GM12878 (cell line): ENCODE results near the gene CARD9. TPM values are rescaled to one million over a fixed set of nuclear protein-coding genes. Genes with fewer than 3 reads are reported as not detected.

Source experiments
- ATAC-seq: fragments of 200-7000 bp; cut with Tn5 transposase; 3 replicates; pipeline ENCODE4 v1.9.1; 2020; ENCODE audit warnings: mild to moderate bottlenecking, moderate library complexity
- BruUV-seq: library from RNA; stranded (reverse); fragments of 400-500 nt; replicated peaks from 2 replicates; lab custom pipeline; 2021; lab: Mats Ljungman, UMichigan
- CTCF ChIA-PET: fragments of 300-600 bp; sonication (Branson Sonifier 250); formaldehyde crosslinking; extraction: SDS; loops from one replicate; lab custom pipeline; 2021; ENCODE audit warnings: inconsistent platforms; lab: Yijun Ruan, JAX
- POLR2A ChIA-PET: fragments of 350-600 bp; formaldehyde crosslinking; extraction: SDS; loops from one replicate; lab custom pipeline; 2021; ENCODE audit warnings: inconsistent platforms; lab: Charles Lee
- RAD21 ChIA-PET: fragments of 300-600 bp; sonication (Branson Sonifier 250); formaldehyde crosslinking; loops from one replicate; lab custom pipeline; 2023; ENCODE audit warnings: antibody characterized with exemption; ENCODE audit not compliant: unreplicated experiment; lab: Charles Lee
- SMC1A ChIA-PET: fragments of 300-600 bp; sonication (Branson Sonifier 250); formaldehyde crosslinking; loops from one replicate; lab custom pipeline; 2023; ENCODE audit not compliant: unreplicated experiment, uncharacterized antibody; lab: Charles Lee
- DNase-seq: peaks from one replicate; pipeline ENCODE4 v3.0.0-alpha.2; 2011; ENCODE audit warnings: low read depth, low spot score
- FAIRE-seq: peaks from 3 replicates; lab custom pipeline; 2011; peaks lifted over from hg19 to GRCh38; lab: Jason Lieb, UNC
- H2AFZ ChIP-seq: 2 replicates; pipeline ENCODE4 v1.6.0; 2011; ENCODE audit warnings: low read depth, low read length, control low read depth; ENCODE audit not compliant: control insufficient read depth
- H3K27ac ChIP-seq: 2 replicates; pipeline ENCODE4 v1.5.1; 2011; ENCODE audit warnings: control low read depth; ENCODE audit not compliant: control insufficient read depth, insufficient read depth
- H3K27me3 ChIP-seq, 2 experiments: replicated peaks in 1 of 2; 2 replicates each; pipeline versions ENCODE4 v1.6.0 to v1.6.1; 2011; ENCODE audit warnings: low read length in 1 of 2; ENCODE audit not compliant: control insufficient read depth in 2 of 2, insufficient read depth in 2 of 2
- H3K36me3 ChIP-seq, 2 experiments: 2 replicates each; pipeline ENCODE4 v1.5.1; 2011; ENCODE audit warnings: low read length in 1 of 2; ENCODE audit not compliant: control insufficient read depth in 2 of 2, insufficient read depth in 2 of 2
- H3K4me1 ChIP-seq: 2 replicates; pipeline ENCODE4 v1.6.1; 2011; ENCODE audit warnings: mild to moderate bottlenecking, low read length, moderate library complexity, mixed read lengths; ENCODE audit not compliant: control insufficient read depth, insufficient read depth
- H3K4me2 ChIP-seq: 2 replicates; pipeline ENCODE4 v1.6.0; 2011; ENCODE audit warnings: control low read depth; ENCODE audit not compliant: control insufficient read depth, insufficient read depth
- H3K4me3 ChIP-seq: fragments of 200-600 bp; sonication (generic); 2 replicates; pipeline ENCODE4 v1.5.1; 2016
- H3K79me2 ChIP-seq: 2 replicates; pipeline ENCODE4 v1.6.0; 2011; ENCODE audit warnings: low read length; ENCODE audit not compliant: control insufficient read depth, insufficient read depth
- H3K9ac ChIP-seq: 2 replicates; pipeline ENCODE4 v1.8.0; 2011; ENCODE audit warnings: low read length, control low read depth, mixed read lengths; ENCODE audit not compliant: control insufficient read depth, insufficient read depth
- H3K9me3 ChIP-seq: replicated peaks from 3 replicates; pipeline ENCODE4 v1.5.1; 2011; ENCODE audit warnings: mild to moderate bottlenecking, low read length; ENCODE audit not compliant: control insufficient read depth, insufficient read depth
- H4K20me1 ChIP-seq: 2 replicates; pipeline ENCODE4 v1.6.0; 2011; ENCODE audit not compliant: control insufficient read depth, insufficient read depth
- BACH1 ChIP-seq: fragments of 450-650 bp; IDR thresholded peaks from 2 replicates; pipeline ENCODE4 v1.6.1; 2017; ENCODE audit warnings: mild to moderate bottlenecking, borderline replicate concordance
- CREB1 ChIP-seq: IDR thresholded peaks from 2 replicates; pipeline ENCODE4 v1.6.1; 2012; ENCODE audit warnings: low read depth, mild to moderate bottlenecking, inconsistent platforms
- CREM ChIP-seq: IDR thresholded peaks from 2 replicates; pipeline ENCODE4 v1.6.1; 2014; ENCODE audit warnings: antibody characterized with exemption, low read depth
- EZH2 ChIP-seq: IDR thresholded peaks from 2 replicates; pipeline ENCODE4 v1.6.1; 2012; ENCODE audit warnings: low read depth, mild to moderate bottlenecking, control low read depth, inconsistent platforms, low read length, borderline replicate concordance; ENCODE audit not compliant: control insufficient read depth
- MEF2A ChIP-seq: IDR thresholded peaks from 2 replicates; pipeline ENCODE4 v1.6.1; 2011; ENCODE audit warnings: low read depth, mild to moderate bottlenecking, low read length, moderate library complexity; ENCODE audit not compliant: insufficient read depth
- MEF2B ChIP-seq: fragments of 450-650 bp; IDR thresholded peaks from 2 replicates; pipeline ENCODE4 v1.6.1; 2018; ENCODE audit warnings: mild to moderate bottlenecking, moderate library complexity; ENCODE audit not compliant: partially characterized antibody, poor library complexity, severe bottlenecking
- NR2C1 ChIP-seq: fragments of 450-650 bp; IDR thresholded peaks from 2 replicates; pipeline ENCODE4 v1.6.1; 2017; ENCODE audit warnings: antibody characterized with exemption, mild to moderate bottlenecking, moderate library complexity
- RAD51 ChIP-seq: fragments of 450-650 bp; IDR thresholded peaks from 2 replicates; pipeline ENCODE4 v1.6.1; 2016; ENCODE audit warnings: moderate library complexity, mild to moderate bottlenecking, inconsistent platforms
- RUNX3 ChIP-seq: IDR thresholded peaks from 2 replicates; pipeline ENCODE4 v1.6.1; 2012; ENCODE audit warnings: low read length, inconsistent platforms
- SMAD5 ChIP-seq: IDR thresholded peaks from 2 replicates; pipeline ENCODE4 v1.6.1; 2016; ENCODE audit warnings: antibody characterized with exemption, low read depth
- SPI1 ChIP-seq: IDR thresholded peaks from 2 replicates; pipeline ENCODE4 v1.6.1; 2011; ENCODE audit warnings: low read depth, mild to moderate bottlenecking, low read length, moderate library complexity, borderline replicate concordance; ENCODE audit not compliant: insufficient read depth
- SUPT20H ChIP-seq: IDR thresholded peaks from 2 replicates; pipeline ENCODE4 v1.6.1; 2011; ENCODE audit warnings: low read depth, mild to moderate bottlenecking, low read length, moderate library complexity, borderline replicate concordance; ENCODE audit not compliant: control insufficient read depth
- WGBS: methylation state at CpG from one replicate; pipeline ENCODE4 v1.1.6; 2016; ENCODE audit warnings: low lambda C conversion rate; ENCODE audit not compliant: insufficient replicate concordance, insufficient coverage; ENCODE audit errors: missing lambda C conversion rate; 5-methylcytosine and 5-hydroxymethylcytosine counted together
- in situ Hi-C: fragments of 300-500 bp; cut with MboI; formaldehyde crosslinking; loops from 9 replicates; pipeline ENCODE4 v1.14.3; 2018; ENCODE audit warnings: mixed read lengths
- intact Hi-C: fragments of 100-400 bp; cut with micrococcal nuclease; formaldehyde crosslinking; loops from one replicate; pipeline ENCODE4 v1.14.2; 2022; ENCODE audit not compliant: unreplicated experiment
- polyA plus RNA-seq, 11 experiments: library from polyadenylated mRNA; depleted of rRNA in 4 of 11; unstranded in 6 of 11; stranded (reverse) in 5 of 11; fragments of >200 nt; fragmentation: Nextera tagmentation in 4 of 11; fragmentation: Illumina TruSeq in 1 of 11; extraction: Ambion mirVana in 4 of 11; extraction: Trizol in 1 of 11; gene quantifications; 1 replicate in 1 of 11; 2 replicates in 10 of 11; pipeline versions ENCODE4 v1.2.1 to v1.2.3, GENCODE V29; 2011 to 2016; ENCODE audit warnings: inconsistent platforms in 2 of 11, missing spikeins in 2 of 11, low read depth in 1 of 11
- total RNA-seq, 4 experiments: library from RNA; depleted of rRNA in 3 of 4; stranded (reverse); fragments of >200 nt in 3 of 4; fragmentation: Illumina TruSeq in 1 of 4; extraction: Trizol in 1 of 4; gene quantifications; 2 replicates each; pipeline versions ENCODE4 v1.2.1 to v1.2.3, GENCODE V29; 2013 to 2021
- TF ChIP-seq, protein P1 (sequence below): fragments of 450-650 bp; conservative IDR thresholded peaks from 2 replicates; pipeline ENCODE4 v1.6.1; 2017; ENCODE audit warnings: mild to moderate bottlenecking, moderate library complexity
- TF ChIP-seq, protein P2 (sequence below): fragments of 150-350 bp; IDR thresholded peaks from 2 replicates; pipeline ENCODE4 v1.6.1; 2014; ENCODE audit warnings: mild to moderate bottlenecking, low read depth, low read length

The CARD9 gene
- total and polyA plus RNA-seq, 10 of the 15 experiments (the other 5 are each of a cell fraction or from before 2014, with no cell fraction given): 0.11 to 4.9 (median 1.8) TPM; not detected in 1

DNA sequence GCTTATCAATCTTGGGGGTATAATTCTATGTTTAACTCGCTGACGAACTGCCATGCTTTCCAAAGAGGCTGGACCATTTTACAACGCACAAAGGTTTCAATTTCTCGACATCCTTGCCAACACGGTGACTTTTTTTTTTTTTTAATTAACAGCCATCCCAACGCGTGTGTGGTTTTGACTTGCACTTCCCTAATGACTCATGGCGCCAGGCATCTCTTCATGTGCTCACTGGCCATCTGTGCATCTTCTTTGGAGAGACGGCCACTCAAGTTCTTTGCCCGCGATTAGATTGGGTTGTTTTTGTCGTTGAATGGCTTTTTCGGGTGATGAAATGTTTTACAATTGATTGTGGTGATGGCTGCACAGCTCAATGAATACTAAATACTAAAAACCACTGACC lies 12.5 kb upstream of the CARD9 start:
- Histone ChIP-seq H3K36me3 (peaks cover 14 to 31% of the 10 kb centered on the region in 2 experiments; a peak in 3 of 4 replicates), H3K4me2 (no peak overlapping the region), H3K4me3 (no peak overlapping the region), H3K9ac (no peak overlapping the region), H3K9me3 (no peaks in the 10 kb centered on the region), H2AFZ (no peak overlapping the region), H3K27ac (no peak overlapping the region), H3K4me1 (no peaks in the 10 kb centered on the region), H3K79me2 (no peaks in the 10 kb centered on the region), H3K27me3 (no peaks in the 10 kb centered on the region), H4K20me1 (no peaks in the 10 kb centered on the region)
- DNase-seq (no peak), FAIRE-seq (no peak), ATAC-seq (no peak)
- ChIA-PET SMC1A (interaction anchor here (1.3 kb wide), 1 partner anchor 8 kb away, joined by 3 read pairs; no protein-coding TSS in a partner anchor), POLR2A (no interaction called here), RAD21 (no interaction called here), CTCF (no interaction called here)
- 92% methylated on average over 13 of the region's 13 CpGs for WGBS
- TF ChIP-seq, protein P1, sequence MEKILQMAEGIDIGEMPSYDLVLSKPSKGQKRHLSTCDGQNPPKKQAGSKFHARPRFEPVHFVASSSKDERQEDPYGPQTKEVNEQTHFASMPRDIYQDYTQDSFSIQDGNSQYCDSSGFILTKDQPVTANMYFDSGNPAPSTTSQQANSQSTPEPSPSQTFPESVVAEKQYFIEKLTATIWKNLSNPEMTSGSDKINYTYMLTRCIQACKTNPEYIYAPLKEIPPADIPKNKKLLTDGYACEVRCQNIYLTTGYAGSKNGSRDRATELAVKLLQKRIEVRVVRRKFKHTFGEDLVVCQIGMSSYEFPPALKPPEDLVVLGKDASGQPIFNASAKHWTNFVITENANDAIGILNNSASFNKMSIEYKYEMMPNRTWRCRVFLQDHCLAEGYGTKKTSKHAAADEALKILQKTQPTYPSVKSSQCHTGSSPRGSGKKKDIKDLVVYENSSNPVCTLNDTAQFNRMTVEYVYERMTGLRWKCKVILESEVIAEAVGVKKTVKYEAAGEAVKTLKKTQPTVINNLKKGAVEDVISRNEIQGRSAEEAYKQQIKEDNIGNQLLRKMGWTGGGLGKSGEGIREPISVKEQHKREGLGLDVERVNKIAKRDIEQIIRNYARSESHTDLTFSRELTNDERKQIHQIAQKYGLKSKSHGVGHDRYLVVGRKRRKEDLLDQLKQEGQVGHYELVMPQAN: no peak
- TF ChIP-seq RUNX3: peak; percentile 55
- TSS peak; percentile 60 for BruUV-seq
- intact Hi-C loops (no loop called here), in situ Hi-C loops (no loop called here)

DNA sequence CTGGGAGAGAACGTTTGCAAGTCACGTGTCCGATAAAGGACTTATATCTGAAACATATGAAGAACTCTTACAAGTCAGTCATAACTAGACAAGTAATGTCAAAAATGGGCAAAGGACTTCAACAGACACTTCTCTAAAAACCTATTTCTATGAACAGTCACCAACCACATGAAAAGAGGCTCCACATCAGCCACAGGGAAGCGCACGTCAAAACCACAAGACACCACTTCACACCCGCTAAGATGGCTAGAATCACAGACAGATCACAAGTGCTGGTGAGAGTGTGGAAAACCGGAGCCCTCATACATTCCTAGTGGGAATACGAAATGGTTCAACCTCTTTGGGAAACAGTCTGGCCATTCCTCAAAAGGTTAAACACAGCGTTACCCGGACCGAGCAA lies 11.5 kb upstream of the CARD9 start:
- no peaks in the 10 kb centered on the region for H3K27me3 ChIP-seq
- no peaks in the 10 kb centered on the region for H3K79me2 ChIP-seq
- H3K4me3 ChIP-seq: no peak overlapping the region
- DNase-seq (no peak), ATAC-seq (no peak), FAIRE-seq (peak; percentile 7)
- WGBS: 78% methylated on average over 11 of the region's 11 CpGs
- no peaks in the 10 kb centered on the region for H3K4me1 ChIP-seq
- no peaks in the 10 kb centered on the region for H4K20me1 ChIP-seq
- peaks cover 14 to 34% of the 10 kb centered on the region in 2 experiments; a peak in 3 of 4 replicates for H3K36me3 ChIP-seq
- no peak overlapping the region for H3K4me2 ChIP-seq
- no peak overlapping the region for H3K27ac ChIP-seq
- H3K9me3 ChIP-seq: no peaks in the 10 kb centered on the region
- SMC1A ChIA-PET: interaction anchor here (1.3 kb wide), 1 partner anchor 9 kb away, joined by 3 read pairs; no protein-coding TSS in a partner anchor
- POLR2A ChIA-PET: interaction anchor here (1.0 kb wide), 1 partner anchor 13 kb away, joined by 3 read pairs; no protein-coding TSS in a partner anchor
- intact Hi-C loops: no loop called here
- CTCF ChIA-PET: interaction anchor here (1.3 kb wide), 1 partner anchor 91 kb away, joined by 4 read pairs; no protein-coding TSS in a partner anchor
- no TSS peak for BruUV-seq
- in situ Hi-C loops: no loop called here
- no peak overlapping the region for H2AFZ ChIP-seq
- RAD21 ChIA-PET: no interaction called here
- H3K9ac ChIP-seq: no peak overlapping the region
- TF ChIP-seq MEF2A (no peak), RAD51 (peak; percentile 52; the same call in 1 of the 2 replicates), NR2C1 (no peak), MEF2B (no peak), SMAD5 (no peak), EZH2 (no peak), SPI1 (peak; percentile 42; the same call in 1 of the 2 replicates), RUNX3 (peak; percentile 95), CREM (0 out of 2 replicates have a peak, but pooled peaks have one; percentile 15), CREB1 (no peak), SUPT20H (no peak), BACH1 (no peak)
- TF ChIP-seq, protein P2, sequence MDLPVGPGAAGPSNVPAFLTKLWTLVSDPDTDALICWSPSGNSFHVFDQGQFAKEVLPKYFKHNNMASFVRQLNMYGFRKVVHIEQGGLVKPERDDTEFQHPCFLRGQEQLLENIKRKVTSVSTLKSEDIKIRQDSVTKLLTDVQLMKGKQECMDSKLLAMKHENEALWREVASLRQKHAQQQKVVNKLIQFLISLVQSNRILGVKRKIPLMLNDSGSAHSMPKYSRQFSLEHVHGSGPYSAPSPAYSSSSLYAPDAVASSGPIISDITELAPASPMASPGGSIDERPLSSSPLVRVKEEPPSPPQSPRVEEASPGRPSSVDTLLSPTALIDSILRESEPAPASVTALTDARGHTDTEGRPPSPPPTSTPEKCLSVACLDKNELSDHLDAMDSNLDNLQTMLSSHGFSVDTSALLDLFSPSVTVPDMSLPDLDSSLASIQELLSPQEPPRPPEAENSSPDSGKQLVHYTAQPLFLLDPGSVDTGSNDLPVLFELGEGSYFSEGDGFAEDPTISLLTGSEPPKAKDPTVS: no peak
